ENCODE measurements around the gene UBE2Q2.

The UBE2Q2 gene

DNA sequence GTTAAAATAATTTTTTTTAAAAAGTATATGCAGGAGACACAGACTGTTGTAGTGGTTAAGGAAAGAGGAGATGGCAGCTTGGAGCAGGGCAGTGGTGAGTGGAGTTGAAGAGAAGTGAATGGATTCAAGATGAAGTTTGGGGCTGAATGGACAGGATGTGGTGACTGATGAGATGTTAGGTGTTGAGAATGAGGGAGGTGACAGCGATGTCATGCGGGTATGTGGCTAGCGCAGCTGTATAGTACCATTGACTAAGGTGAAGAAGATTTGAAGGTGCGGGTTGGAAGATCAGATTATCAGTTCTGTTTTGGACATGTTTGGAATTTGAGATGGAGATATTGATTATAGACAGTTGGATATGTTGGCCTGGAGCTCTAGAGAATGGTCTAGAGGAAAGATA lies 80.5 kb downstream of the UBE2Q2 start:
- no peak for DNase-seq (ENCODE audit: low spot score)

- DNase-seq (ENCODE audit: low spot score) = no peak
Observed at GRCh38 chr15:75924576-75924975, 81.3 kb downstream of the UBE2Q2 start.

- no peak for DNase-seq (ENCODE audit: low spot score)
Observed at GRCh38 chr15:75925440-75925839, 82.2 kb downstream of the UBE2Q2 start.

GRCh38 chr15:75926931-75927330 lies 83.7 kb downstream of the UBE2Q2 start:
- no peak for DNase-seq (ENCODE audit: low spot score)

DNA sequence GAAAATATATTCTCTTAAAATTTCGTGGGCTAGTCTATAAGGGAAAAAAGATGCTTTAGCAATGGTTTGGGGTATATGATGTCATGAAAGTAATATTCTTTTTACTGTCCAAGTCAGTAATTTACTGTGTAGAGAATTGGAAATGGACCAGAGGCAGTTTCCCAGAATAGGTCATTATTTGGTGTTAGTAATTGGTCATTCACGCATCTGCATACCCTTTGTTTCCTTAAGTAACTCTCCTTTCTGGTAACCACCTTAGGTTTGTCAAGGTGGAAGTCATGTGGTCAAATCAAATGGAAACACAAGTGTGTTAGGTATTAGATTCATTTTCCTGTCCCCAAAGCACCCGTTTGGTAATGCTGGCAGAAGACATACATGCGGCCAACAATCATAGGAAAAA lies 84.4 kb downstream of the UBE2Q2 start:
- DNase-seq (ENCODE audit: low spot score) = no peak

DNA sequence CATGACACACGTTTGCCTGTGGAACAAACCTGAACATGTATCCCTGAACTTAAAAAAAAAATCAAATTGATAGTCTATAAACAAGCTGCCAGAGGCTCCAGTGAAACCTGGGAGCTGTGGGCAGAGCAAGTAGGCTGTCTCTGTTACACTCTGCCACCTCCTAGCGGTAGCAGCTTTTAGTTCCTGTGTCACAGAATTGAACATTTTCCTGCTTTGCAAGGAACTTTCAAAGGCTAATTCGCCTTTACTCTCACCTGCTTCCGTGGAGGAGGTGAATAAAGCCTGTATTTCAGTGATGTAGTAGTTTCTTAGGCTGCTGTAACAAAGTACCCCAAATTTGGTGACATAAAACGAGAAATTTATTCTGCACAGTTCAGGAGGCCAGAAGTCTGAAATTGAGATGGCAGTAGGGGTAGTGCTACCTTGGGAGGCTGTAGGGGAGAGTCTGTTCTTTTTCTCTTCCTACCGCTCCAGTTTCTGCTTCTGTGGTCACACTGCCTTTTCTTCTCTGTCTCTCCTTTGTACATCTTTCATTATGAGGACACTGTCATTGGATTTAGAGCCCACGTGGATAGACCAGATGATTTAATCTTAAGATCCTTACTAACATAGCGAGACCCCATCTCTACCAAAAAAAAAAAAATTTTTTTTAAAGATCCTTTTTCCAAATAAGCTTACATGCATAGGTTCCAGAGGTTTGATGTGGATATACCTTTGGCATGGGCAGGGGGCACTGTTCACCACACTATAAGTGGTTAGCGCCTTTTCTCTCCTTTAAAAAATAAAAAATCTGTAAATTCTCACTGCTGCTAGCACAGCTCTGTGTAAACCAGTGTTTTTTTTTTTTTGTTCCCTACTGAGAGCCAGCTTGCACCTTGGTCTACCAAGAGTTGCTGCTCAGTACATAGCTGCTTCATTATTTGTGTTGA lies 85.7 kb downstream of the UBE2Q2 start:
- no peak for DNase-seq (ENCODE audit: low spot score)

- no peak for DNase-seq (ENCODE audit: low spot score)
Observed at GRCh38 chr15:75929799-75930565, 86.7 kb downstream of the UBE2Q2 start.

GRCh38 chr15:75930866-75931265 lies 87.6 kb downstream of the UBE2Q2 start:
- no peak for DNase-seq (ENCODE audit: low spot score)

DNA sequence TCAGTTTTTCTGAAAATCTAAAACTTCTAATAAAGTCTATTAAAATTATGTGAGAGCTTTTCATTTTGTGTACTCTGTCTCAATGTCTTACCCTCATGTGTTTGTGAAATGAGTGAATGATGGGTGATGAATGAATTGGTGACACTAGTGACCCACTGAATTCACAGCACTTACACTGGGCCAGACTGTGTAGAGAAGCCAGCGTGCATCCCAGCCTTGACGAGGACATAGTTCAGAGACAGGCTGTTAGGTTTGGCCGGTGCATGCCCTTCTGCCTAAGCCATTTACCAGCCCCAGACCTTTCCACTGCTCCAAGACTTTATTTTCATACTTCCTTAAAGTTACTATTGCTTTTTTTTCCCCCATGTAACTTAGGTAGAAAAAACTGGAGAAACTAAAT lies 99.2 kb downstream of the UBE2Q2 start:
- no peak for DNase-seq (ENCODE audit: low spot score)

DNA sequence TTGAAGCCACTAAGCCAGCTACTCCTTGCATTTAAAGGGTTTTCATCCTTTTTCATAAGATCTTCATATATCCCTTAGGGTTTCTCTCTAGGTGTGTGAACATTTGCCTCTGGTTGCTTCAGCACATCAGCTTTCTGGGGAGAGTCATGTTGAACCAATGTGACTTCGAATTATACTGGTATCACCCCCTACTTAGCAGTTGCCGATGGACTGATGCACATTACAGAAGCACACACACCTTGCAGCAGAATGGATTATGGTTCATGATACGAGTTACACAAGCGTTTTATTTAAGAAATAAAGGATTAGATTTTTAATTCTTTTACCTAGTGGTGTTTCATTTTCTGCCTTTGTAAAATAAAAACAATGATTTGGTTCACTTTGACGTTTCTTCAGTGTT lies 100.0 kb downstream of the UBE2Q2 start:
- DNase-seq (ENCODE audit: low spot score) = no peak

DNA sequence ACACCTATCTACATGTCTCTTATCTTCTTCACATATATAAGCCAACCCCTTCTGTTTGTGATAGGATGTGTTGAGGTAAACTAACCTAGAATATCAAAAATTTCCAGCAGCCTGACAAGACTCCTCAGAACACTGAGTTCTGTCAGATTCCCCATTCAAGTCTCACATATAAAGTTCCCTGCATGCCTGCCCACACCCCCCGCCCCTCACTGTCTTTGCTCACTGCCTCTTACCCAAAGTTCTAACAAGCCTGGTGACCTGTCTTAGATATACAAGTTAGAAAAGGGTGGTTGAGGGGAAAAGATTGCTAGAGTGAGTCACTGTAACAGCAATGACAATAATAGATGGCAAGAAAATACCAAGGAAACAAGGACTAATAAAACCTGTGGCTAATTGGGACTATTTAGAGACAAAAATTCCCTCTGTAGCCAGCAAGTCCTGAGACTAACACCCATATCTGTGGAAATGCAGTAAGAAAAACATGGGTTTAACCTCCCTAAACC lies 100.5 kb downstream of the UBE2Q2 start:
- no peak for DNase-seq (ENCODE audit: low spot score)

- DNase-seq (ENCODE audit: low spot score) = no peak
Observed at GRCh38 chr15:75945953-75946352, 102.7 kb downstream of the UBE2Q2 start.

DNA sequence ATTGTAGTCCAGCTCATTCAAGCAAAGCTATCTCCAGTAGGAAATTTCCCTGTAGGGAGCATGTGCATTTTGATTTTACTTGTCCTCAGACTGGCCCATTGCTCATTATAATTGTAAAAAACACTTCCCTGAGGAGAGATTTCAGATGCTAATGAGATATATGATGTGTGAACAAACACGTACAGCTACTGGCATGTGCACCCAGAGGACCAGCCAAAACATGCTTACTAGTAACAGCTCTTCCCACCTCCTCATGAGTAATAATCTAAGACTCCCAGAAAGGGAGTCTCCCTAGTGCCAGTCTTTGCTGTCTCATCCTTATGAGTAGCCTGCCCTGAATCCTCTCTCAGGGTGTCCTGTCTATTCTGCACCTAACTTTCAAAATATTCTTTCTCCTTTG lies 103.8 kb downstream of the UBE2Q2 start:
- DNase-seq (ENCODE audit: low spot score) = no peak

- no peak for DNase-seq (ENCODE audit: low spot score)
Observed at GRCh38 chr15:75948761-75949296, 105.6 kb downstream of the UBE2Q2 start.
